Measurements from ENCODE around the gene FBXW8. TPM values are rescaled to one million over a fixed set of nuclear protein-coding genes. Genes with fewer than 3 reads are reported as not detected.

FBXW8 gene
- total RNA-seq, 1 experiment from 2014 or later = 15.3 TPM

DNA sequence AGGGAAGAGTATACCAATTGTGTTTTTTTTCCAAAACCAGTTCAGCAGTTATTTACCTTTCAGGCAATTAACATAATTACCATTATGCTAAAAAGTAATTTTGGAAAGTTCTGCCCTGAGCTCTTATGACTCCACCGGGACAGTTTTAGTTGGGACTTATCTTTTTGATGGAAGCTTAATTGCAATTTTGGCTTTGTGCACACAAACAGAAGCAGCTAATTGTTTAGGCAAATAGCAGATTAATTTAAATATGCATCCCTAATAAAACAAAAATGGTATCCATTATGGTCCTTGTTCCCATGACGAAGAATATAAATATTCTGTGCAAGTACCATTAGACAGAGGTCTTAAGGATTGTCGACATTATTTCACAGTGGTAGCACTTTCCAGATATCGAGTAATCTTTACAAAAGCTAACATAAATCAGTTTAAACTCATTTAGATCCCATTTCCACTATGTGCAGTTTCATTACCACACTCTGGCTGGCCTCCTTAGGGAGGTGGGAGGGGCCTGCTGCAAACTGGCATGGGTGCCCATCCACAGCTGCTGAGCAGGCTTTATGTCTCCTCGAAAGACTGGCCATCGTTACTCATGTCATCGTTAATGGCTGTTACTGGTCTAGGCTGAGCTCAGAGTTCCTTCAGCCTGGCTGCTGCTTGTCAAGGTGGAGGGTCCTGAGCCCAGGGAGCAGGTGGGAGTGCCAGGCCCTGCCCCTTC is 68.2 kb downstream of the FBXW8 start:
- Histone ChIP-seq H2BK15ac (ENCODE audit: low read depth, low read length) (no peak overlapping the region), H3T11ph (ENCODE audit: low read length) (no peak overlapping the region), H4K91ac (ENCODE audit: insufficient read length, low read depth, low read length) (no peak overlapping the region), H3K56ac (ENCODE audit: insufficient read length, low read depth, low read length) (no peak overlapping the region), H3K14ac (ENCODE audit: insufficient read depth, low read length) (no peak overlapping the region), H4K20me1 (ENCODE audit: control insufficient read depth, insufficient read depth, insufficient read length) (no peaks in the 10 kb centered on the region), H2AFZ (ENCODE audit: low read length) (no peak overlapping the region), H4K5ac (ENCODE audit: insufficient read length, low read depth, low read length) (no peak overlapping the region), H3K27me3 (ENCODE audit: insufficient read depth, low read length) (no peaks in the 10 kb centered on the region), H2BK12ac (ENCODE audit: insufficient read length, low read depth, low read length) (no peak overlapping the region), H2BK120ac (ENCODE audit: low read depth, low read length, poor library complexity, severe bottlenecking) (no peak overlapping the region), H3K79me2 (ENCODE audit: insufficient read depth, low read length) (no peaks in the 10 kb centered on the region), H3K4ac (ENCODE audit: low read depth, low read length) (no peak overlapping the region), H3K23ac (ENCODE audit: insufficient read length, low read depth, low read length) (no peak overlapping the region), H3K23me2 (ENCODE audit: insufficient read length, low read depth, low read length, poor library complexity, severe bottlenecking) (no peaks in the 10 kb centered on the region), H3K27ac (ENCODE audit: insufficient read length, low read depth, low read length) (no peak overlapping the region), H2AK5ac (ENCODE audit: insufficient read length, low read length) (no peak overlapping the region), H3K79me1 (ENCODE audit: insufficient read depth, low read depth, low read length, poor library complexity, severe bottlenecking) (no peaks in the 10 kb centered on the region), H3K4me2 (ENCODE audit: insufficient read depth, insufficient read length, low read length) (no peak overlapping the region), H2BK5ac (ENCODE audit: insufficient read length, low read length) (no peak overlapping the region), H4K8ac (replicated peaks; ENCODE audit: insufficient read length, low read depth, low read length) (no peak overlapping the region), H3K18ac (ENCODE audit: insufficient read length, low read depth, low read length) (no peak overlapping the region), H3K9ac (ENCODE audit: extremely low read depth, insufficient read length, low read length) (no peak overlapping the region), H3K4me1 (ENCODE audit: insufficient read depth, low read length) (no peaks in the 10 kb centered on the region; the same call in 1 of the 2 replicates), H2BK20ac (ENCODE audit: low read depth, low read length, poor library complexity, severe bottlenecking) (no peak overlapping the region), H3K9me3 (ENCODE audit: control insufficient read depth, low read depth, low read length) (no peaks in the 10 kb centered on the region)
- H3K27ac Mint-ChIP-seq = no peak overlapping the region
- TF ChIP-seq, protein P1, sequence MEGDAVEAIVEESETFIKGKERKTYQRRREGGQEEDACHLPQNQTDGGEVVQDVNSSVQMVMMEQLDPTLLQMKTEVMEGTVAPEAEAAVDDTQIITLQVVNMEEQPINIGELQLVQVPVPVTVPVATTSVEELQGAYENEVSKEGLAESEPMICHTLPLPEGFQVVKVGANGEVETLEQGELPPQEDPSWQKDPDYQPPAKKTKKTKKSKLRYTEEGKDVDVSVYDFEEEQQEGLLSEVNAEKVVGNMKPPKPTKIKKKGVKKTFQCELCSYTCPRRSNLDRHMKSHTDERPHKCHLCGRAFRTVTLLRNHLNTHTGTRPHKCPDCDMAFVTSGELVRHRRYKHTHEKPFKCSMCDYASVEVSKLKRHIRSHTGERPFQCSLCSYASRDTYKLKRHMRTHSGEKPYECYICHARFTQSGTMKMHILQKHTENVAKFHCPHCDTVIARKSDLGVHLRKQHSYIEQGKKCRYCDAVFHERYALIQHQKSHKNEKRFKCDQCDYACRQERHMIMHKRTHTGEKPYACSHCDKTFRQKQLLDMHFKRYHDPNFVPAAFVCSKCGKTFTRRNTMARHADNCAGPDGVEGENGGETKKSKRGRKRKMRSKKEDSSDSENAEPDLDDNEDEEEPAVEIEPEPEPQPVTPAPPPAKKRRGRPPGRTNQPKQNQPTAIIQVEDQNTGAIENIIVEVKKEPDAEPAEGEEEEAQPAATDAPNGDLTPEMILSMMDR (conservative IDR thresholded peaks at IDR 0.05) = no peak
- no peak overlapping the region for H3K4me3 Mint-ChIP-seq
- no peak for DNase-seq
- WGBS (ENCODE audit: extremely low coverage, insufficient read length, low lambda C conversion rate) = no CpG with 5 or more reads among the region's 7 CpGs
- H3K36me3 Mint-ChIP-seq (ENCODE audit: insufficient read depth in 1 of 3, low read depth in 3 of 3) = peaks cover 0 to under 1% (median under 1%) of the 10 kb centered on the region in 3 experiments; a peak in 3 of 7 replicates
- H3K9me3 Mint-ChIP-seq = no peaks in the 10 kb centered on the region
- no peaks in the 10 kb centered on the region for H3K27me3 Mint-ChIP-seq (ENCODE audit: low read depth)
- peaks cover 30 to 31% of the 10 kb centered on the region in 2 experiments for H3K4me1 Mint-ChIP-seq
